NCI-H2196 (cell line): ENCODE results near the gene CRELD2.

Experiments
- DNase-seq: peaks from one replicate; lab custom pipeline; 2025; ENCODE audit not compliant: unreplicated experiment; lab: John Stamatoyannopoulos, UW

CRELD2 gene, protein sequence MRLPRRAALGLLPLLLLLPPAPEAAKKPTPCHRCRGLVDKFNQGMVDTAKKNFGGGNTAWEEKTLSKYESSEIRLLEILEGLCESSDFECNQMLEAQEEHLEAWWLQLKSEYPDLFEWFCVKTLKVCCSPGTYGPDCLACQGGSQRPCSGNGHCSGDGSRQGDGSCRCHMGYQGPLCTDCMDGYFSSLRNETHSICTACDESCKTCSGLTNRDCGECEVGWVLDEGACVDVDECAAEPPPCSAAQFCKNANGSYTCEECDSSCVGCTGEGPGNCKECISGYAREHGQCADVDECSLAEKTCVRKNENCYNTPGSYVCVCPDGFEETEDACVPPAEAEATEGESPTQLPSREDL

DNA sequence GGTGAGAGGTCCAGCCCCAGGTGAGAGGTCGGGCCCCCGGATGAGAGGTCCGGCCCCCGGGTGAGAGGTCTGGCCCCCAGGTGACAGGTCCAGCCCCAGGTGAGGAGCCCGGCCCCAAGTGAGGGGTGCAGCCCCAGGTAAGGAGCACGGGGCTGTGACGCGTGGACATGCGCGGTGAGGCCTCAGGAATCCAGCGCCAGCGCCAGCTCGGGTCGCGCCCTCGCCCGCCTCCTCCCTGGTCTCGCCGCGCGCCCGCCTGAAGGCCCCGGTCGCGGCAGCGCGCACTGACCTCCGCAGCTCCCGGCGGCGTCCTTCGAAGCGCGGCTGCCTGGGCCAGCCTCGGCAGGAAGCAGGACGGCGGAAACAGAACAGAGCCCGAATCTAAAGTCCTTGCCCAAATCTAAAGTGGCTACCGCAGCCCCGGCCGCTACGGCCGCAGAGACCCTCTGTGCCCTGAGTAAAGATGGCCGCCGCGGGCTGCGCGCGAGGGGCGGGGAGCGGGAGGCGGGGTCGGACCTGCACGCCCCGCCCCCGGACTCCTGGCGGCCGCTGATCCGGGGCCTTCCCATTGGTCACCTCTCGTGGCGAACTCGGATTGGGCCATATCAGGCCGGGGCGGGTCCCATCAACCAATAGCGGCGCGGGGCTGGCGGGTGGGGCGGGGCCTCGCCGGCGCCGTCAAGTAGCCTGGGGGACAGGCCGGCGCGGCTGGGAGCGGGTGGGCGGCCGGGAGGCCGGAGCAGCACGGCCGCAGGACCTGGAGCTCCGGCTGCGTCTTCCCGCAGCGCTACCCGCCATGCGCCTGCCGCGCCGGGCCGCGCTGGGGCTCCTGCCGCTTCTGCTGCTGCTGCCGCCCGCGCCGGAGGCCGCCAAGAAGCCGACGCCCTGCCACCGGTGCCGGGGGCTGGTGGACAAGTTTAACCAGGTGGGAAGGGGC, at the start of gene CRELD2, which contains the start of gene ALG12:
TSS of gene CRELD2 (plus strand) at position 661 of the 937 bp plus-strand sequence. CDS start at position 797, 136 bp downstream.
TSS of gene ALG12 (minus strand) at position 465 of the 937 bp plus-strand sequence. CDS start 4,673 bp downstream, outside the sequence.
- peak; percentile 81 for DNase-seq

DNA sequence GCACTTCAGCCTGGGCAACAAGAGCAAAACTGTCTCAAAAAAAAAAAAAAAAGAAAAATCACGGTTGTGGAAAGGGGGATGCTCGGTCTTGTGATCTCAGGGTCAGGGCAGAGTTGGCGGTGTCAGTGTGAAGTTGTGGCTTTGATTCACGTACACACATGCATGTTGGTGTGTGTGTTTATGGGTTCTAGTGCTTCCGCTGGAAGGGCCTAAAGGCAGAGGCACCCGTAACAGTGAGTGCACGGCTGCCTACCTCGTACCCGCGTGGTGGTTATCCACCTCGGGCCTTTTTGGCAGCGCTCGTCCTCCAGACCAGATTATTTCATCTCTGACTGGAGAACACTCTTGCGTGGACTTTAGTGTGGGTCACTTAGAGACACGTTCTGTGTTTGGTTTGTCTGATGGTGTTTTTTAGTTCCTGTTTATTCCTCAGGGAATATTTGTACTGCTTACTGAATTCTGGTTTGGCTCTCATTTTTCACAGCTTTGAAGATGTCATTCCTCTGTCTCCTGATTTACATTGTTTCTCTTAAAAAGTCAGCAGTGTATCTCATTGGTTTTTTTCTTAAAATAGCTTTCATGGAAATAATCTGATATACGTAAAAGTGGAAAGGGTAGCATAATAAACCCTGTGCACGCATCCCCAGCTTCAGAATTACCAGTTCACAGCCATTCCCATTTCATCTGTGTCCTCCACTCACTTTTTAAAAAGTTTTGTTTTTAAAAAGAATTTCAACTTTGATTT, 49.2 kb upstream of the CRELD2 start:
- no peak for DNase-seq

DNA sequence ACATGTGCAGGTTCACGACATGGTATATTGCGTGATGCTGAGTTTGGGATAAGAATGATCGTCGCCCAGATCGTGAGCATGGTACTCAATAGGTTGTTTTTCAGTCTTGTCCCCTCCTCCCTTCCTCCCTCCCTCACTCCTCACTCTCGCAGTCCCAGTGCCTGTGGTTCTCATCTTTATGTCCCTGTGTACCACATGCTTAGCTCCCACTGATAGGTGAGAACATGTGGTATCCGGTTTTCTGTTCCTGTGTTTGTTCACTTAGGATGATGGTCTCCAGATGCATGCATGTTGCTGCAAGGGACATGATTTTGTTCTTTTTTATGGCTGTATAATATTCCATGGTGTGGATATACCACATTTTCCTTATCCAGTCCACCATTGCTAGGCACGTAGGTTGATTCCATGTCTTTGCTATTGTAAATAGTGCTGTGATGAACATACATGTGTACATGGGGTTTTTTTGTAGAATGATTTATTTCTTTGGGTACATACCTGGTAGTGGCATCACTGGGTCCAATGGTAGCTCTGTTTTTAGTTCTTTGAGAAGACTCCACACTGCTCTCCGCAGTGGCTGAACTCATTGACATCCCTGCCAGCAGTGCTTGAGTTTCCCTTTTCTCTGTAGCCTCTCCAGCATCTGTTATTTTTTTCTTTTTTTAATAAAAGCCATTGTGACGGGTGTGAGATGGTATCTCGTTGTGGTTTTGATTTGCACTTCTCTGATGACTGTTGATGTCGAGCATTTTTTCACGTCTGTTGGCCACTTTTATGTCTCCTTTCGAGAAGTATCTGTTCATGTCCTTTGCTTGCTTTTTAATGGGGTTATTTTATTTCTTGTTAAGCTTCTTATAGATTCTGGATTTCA, 48.4 kb upstream of the CRELD2 start:
- no peak for DNase-seq

DNA sequence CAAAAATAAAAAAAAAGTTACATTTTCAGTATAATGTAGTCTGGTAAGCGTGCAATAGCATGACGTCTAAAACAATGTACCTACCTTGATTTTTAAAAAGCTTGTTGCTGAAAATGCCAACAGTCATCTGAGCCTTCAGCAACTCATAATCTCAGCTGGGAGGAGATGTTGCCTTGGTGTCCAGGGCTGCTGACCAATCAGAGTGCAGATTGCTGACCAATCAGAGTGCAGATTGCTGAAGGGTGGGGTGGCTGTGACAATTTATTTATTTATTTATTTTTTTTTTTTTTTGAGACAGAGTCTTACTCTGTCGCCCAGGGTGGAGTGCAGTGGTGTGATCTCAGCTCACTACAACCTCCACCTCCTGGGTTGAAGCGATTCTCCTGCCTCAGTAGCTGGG, 47.0 kb upstream of the CRELD2 start:
- no peak for DNase-seq

DNA sequence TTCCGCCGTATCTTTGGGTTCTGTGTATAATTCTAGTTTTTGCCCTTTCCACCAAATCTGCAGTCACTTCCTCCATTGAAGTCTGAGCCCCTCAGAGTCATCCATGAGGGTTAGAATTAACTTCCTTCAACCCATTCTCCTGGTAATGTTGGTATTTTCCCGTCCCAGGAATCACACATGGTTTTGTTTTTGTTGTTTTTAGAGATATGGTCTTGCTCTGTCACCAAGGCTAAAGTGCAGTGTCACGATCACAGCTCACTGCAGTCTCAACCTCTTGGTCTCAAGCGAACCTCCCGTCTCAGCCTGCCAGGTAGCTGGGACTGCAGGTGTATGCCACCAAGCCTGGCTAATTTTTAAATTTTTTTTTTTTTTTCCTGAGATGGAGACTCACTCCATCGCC, 46.1 kb upstream of the CRELD2 start:
- no peak for DNase-seq

DNA sequence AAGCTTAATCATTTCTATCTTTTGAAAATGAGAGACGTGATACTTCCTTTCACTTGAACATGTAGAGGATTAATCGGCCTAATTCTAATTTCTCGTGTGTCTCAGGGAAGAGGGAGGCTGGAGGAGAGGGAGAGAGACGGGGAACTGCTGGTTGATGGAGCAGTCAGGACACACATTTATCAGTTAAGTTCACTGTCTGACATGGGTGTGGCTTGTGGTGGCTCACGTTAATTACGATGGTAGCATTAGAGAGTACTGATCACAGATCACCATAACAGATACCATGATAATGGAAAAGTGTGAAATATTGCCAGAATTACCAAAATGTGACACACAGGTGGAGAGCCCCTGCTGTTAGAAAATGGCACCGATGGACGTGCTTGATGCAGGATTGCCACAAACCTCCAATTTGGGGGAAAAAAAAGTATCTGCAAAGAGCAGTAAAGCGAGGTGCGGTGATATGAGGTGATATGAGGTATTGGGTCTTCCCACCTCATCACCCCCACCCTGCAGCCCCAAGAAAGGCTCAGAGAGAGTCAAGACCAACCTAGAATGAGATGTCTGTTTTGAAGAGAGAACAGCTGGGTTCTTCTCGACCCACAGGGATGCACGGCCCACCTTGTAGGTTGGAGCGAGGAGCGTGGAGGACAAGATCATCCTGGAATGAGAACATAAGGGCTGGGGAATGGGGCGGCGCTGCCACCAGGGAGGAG, 45.0 kb upstream of the CRELD2 start:
- no peak for DNase-seq

DNA sequence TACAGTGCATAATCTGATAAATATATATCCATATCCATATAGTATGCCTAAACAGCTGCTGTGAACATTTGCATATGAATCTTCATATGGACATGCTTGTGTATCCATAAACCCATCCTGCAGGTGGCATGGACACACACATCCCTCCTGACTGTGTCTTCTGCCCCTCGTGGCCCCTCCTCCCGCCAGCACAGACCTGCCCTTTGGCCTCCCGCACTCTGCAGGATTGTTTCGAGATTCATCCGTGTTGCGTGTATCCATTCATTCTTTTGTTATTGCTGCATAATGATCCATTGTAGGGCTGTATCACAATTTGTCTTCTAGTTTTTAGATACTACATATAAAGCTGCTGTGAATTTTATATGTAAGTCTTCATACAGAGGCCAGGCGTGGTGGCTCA, 40.8 kb upstream of the CRELD2 start:
- DNase-seq: no peak

DNA sequence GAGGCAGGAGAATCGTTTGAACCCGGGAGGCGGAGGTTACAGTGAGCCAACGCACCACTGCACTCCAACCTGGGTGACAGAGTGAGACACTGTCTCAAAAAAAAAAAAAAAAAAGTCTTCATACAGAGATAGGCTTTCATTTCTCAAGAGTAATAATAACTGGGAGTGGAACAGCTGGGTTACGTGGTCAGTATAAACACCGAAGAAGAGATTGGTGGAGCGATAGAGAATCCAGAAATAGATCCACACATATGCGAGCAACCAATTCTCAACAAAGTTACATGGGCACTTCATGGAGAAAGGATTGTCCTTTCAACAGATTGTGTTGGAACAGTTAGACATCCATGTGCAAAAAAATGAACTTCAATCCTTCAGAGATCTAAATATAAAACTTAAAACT, 40.2 kb upstream of the CRELD2 start:
- DNase-seq: no peak

DNA sequence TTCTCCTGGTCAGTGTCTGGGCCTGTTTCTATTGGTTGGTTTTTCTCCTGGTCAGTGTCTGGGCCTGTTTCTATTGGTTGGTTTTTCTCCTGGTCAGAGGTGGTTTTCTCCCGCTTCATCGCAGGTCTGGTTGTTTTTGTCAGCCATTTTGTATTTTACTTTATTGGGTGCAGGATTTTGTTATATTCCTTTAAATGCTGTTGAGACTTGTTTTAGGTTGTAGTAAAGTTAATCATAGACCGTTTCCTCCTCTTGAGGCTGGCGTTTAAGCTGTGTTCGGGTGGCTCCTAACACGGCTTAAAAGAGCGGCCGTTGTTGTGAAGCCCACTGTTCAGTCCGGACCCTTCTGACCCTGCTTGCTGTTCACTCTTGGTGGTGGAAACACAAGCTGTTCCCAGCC, 38.6 kb upstream of the CRELD2 start:
- DNase-seq: no peak

DNA sequence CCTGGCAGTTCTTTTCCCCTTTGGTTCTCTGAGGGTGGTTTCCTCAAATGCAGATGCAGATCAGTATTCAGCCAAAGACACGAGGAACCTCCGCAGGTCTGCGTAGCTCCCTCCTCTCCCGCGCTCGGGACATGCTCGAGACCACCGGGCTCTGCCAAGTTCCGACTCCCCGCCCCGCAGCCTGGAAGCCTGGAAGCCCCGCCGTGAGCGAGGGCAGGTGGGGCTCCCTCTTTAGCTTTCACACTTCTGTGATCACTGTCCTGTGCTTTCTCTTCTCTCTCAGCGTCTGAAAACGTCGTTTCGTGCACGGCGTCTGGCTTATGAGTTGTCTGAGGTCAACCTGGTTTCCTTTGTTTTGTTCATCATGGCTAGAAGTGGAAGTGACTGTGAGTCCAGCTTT, 38.2 kb upstream of the CRELD2 start:
- no peak for DNase-seq

DNA sequence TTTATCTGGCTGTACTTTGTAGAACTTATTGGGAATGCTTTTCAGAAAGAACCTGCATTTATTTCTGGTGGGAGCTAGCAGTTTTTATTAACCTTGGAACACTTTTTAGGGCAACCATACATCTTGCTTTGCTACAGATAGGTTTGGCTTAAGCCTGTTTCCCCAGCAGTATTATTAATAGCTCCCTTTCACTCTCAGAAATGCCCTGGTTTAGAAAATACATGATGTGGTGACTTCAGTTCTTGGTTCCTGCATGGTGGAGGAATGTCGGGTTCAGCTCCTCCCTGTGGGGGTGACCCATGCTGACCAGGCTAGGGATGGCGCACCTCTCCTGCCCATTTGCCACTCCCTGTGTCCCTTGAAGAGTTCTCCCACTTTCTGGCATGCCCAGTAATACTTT, 36.6 kb upstream of the CRELD2 start:
- DNase-seq: no peak

DNA sequence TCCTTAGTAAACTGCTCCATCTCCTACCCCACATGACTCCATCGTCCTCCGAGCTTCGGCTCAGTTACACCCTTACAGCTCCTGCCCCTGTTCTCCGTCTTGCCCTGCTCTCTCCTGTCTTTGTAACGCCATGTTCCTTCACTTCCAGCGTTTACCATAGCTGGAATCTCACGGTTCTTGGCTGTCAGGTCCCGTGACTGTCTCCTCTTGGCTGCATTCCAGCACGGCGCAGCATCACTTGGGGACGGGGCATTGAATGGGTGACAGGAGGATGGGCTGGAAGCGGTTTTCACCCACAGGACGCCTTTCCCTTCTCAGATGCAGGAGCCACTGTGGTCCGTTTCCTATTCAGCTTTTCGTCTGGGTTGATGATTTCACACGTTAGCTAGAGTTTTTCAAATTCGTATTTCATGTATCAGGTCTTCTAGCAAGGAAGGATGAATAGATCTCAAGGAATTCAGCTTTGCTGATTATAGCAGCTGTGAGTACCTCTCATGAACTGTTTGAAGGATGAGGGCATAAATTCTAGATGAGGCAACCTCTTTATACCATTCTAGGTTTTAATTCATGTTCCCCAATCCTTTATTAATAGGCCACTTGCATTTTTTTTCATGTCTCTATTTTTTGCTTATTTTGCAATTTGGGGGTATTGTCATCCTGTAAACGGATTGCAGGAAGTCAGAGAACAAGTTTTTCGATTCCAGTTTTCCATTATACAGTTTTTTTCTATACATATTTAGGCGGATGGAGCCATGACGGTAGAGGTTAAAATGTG, 35.7 kb upstream of the CRELD2 start:
- no peak for DNase-seq

DNA sequence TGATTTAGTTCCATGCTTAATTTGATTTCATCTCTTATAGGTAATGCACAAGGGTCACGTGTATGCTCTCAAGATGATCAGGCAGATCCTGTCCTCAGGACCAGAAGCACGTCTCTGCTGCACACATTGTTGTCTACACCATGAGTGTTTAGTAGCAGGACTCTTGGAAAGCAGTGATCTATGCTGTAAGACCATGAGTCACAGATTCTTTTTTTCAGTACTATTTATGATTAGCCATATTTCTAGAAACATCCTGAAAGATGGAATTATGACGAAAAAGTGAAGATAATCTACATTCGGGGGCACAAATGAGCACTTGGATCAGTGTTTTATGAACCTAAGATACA, 35.2 kb upstream of the CRELD2 start:
- no peak for DNase-seq

DNA sequence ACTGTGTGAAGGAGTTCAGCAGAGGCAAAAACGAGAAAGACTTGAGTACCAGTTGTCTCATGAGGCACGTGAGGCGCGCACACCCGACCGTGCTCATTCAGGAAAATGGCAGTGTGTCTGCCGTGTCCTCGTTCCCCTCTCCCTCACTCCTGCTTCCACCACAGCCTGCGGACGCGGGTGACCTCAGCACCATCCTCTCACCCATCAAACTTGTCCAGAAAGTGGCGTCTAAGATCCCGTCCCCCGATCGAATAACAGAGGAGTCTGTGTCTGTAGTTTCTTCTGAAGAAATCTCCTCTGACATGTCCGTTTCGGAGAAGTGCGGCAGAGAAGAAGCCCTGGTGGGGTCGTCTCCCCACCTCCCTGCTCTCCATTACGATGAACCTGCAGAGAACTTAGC, 34.4 kb upstream of the CRELD2 start:
- DNase-seq: no peak

DNA sequence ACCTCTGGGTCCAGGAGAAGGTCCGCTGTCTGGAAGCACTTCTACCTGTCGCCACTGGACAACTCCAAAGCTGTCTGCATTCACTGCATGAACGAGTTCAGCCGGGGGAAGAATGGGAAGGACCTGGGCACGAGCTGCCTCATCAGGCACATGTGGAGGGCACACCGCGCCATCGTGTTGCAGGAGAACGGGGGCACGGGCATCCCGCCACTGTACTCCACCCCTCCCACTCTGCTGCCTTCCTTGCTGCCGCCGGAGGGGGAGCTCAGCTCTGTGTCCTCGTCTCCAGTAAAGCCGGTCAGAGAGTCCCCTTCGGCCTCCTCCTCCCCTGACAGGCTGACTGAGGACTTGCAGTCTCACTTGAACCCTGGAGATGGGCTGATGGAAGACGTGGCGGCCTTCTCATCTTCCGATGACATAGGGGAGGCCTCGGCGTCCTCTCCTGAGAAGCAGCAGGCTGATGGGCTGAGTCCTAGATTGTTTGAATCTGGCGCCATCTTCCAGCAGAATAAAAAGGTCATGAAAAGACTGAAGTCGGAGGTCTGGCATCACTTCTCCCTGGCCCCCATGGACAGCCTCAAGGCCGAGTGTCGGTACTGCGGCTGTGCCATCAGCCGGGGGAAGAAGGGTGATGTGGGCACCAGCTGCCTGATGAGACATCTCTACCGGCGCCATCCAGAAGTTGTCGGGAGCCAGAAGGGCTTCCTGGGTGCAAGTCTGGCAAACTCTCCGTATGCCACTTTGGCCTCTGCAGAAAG, 33.8 kb upstream of the CRELD2 start:
- no peak for DNase-seq

DNA sequence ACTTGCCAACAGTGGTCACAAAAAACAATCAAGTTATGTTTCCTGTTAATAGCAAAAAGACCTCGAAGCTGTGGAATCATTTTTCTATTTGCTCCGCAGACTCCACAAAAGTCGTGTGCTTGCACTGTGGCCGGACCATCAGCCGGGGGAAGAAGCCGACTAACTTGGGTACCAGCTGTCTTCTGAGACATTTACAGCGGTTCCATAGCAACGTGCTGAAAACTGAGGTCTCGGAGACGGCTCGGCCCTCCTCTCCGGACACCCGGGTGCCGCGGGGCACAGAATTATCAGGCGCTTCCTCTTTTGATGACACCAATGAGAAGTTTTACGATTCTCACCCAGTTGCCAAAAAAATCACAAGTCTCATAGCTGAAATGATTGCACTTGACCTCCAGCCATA, 33.2 kb upstream of the CRELD2 start:
- no peak for DNase-seq

DNA sequence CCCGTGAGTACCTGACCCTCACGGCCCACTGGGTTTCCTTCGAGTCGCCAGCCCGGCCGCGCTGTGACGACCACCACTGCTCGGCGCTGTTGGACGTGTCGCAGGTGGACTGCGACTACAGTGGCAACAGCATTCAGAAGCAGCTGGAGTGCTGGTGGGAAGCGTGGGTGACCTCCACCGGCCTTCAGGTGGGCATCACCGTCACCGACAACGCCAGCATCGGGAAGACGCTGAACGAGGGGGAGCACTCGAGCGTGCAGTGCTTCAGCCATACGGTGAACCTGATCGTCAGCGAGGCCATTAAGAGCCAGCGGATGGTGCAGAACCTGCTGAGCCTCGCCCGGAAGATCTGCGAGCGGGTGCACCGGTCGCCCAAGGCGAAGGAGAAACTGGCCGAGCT, 32.6 kb upstream of the CRELD2 start:
- DNase-seq: no peak

DNA sequence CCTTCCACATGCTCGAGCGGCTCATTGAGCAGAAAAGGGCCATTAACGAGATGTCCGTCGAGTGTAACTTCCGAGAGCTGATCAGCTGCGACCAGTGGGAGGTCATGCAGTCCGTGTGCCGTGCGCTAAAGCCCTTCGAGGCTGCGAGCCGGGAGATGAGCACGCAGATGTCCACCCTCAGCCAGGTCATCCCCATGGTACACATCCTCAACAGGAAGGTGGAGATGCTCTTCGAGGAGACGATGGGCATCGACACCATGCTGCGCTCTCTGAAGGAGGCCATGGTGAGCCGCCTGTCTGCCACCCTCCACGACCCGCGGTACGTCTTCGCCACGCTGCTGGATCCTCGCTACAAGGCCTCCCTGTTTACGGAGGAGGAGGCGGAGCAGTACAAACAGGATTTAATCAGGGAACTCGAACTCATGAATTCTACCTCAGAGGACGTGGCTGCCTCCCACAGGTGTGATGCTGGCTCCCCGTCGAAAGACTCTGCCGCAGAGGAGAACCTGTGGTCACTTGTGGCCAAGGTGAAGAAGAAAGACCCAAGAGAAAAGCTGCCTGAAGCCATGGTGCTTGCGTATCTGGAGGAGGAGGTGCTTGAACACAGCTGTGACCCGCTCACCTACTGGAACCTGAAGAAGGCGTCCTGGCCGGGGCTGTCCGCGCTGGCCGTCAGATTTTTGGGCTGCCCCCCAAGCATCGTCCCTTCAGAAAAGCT, 31.9 kb upstream of the CRELD2 start:
- no peak for DNase-seq
